B cell (primary cell): ENCODE results near the gene SHPK. TPM values are rescaled to one million over a fixed set of nuclear protein-coding genes. Genes with fewer than 3 reads are reported as not detected.

Source experiments
- ATAC-seq: fragments of 200-7000 bp; cut with Tn5 transposase; one replicate; pipeline ENCODE4 v1.10.0; 2021; ENCODE audit warnings: low read depth, mild to moderate bottlenecking, moderate number of reproducible peaks, moderate library complexity
- CTCF ChIA-PET: fragments of 350-600 bp; sonication (Branson Sonifier 250); formaldehyde crosslinking; loops from one replicate; lab custom pipeline; 2021; ENCODE audit warnings: antibody characterized with exemption, inconsistent platforms; lab: Charles Lee
- POLR2A ChIA-PET: fragments of 350-600 bp; sonication (Branson Sonifier 250); formaldehyde crosslinking; loops from one replicate; lab custom pipeline; 2021; ENCODE audit warnings: antibody characterized with exemption; lab: Charles Lee
- DNase-seq: peaks from one replicate; pipeline ENCODE4 v3.0.0; 2013
- H2AFZ ChIP-seq: 2 replicates; pipeline ENCODE4 v1.6.1; 2012; ENCODE audit warnings: mild to moderate bottlenecking, low read depth, low read length; ENCODE audit not compliant: insufficient read depth, poor library complexity, severe bottlenecking
- H3K27ac ChIP-seq, 2 donors: 1 replicate in 1 of 2; 2 replicates in 1 of 2; pipeline ENCODE4 v1.5.1; 2012 to 2013; ENCODE audit warnings: low read length in 2 of 2, mild to moderate bottlenecking in 2 of 2, moderate library complexity in 1 of 2
- H3K27me3 ChIP-seq, 4 experiments: fragments of 200-600 bp in 1 of 4; sonication (generic) in 1 of 4; replicated peaks in 1 of 4; 1 replicate in 2 of 4; 2 replicates in 2 of 4; pipeline versions ENCODE4 v1.6.1 to v1.7.0; 2013 to 2016; ENCODE audit warnings: low read length in 3 of 4, mild to moderate bottlenecking in 2 of 4, mixed read lengths in 1 of 4, moderate library complexity in 1 of 4; ENCODE audit not compliant: insufficient read depth in 4 of 4, control insufficient read depth in 3 of 4; ENCODE audit errors: control extremely low read depth in 1 of 4
- H3K36me3 ChIP-seq, 2 experiments: replicated peaks in 1 of 2; 1 replicate in 1 of 2; 2 replicates in 1 of 2; pipeline versions ENCODE4 v1.6.1 to v1.7.1; 2013; ENCODE audit warnings: low read length in 1 of 2; ENCODE audit not compliant: insufficient read depth in 2 of 2, control insufficient read depth in 1 of 2; ENCODE audit errors: control extremely low read depth in 1 of 2, extremely low read depth in 1 of 2
- H3K4me1 ChIP-seq, 2 donors: fragments of 200-600 bp in 1 of 2; sonication (generic) in 1 of 2; 1 replicate in 1 of 2; 2 replicates in 1 of 2; pipeline versions ENCODE4 v1.5.1 to v1.6.1; 2013 to 2017; ENCODE audit warnings: low read length in 2 of 2; ENCODE audit not compliant: control insufficient read depth in 2 of 2, insufficient read depth in 2 of 2
- H3K4me2 ChIP-seq: replicated peaks from 2 replicates; pipeline ENCODE3; 2012; ENCODE audit warnings: mild to moderate bottlenecking, low read depth, low read length; ENCODE audit not compliant: poor library complexity, severe bottlenecking
- H3K4me3 ChIP-seq, 5 experiments: fragments of 200-600 bp in 1 of 5; sonication (generic) in 1 of 5; 1 replicate in 3 of 5; 2 replicates in 2 of 5; pipeline versions ENCODE4 v1.5.1 to v1.7.0; 2011 to 2016; ENCODE audit warnings: low read length in 4 of 5, mild to moderate bottlenecking in 4 of 5, low read depth in 2 of 5, control low read depth in 1 of 5, moderate library complexity in 1 of 5; ENCODE audit not compliant: insufficient read depth in 1 of 5; ENCODE audit errors: control extremely low read depth in 1 of 5, extremely low read depth in 1 of 5
- H3K79me2 ChIP-seq: fragments of 200-600 bp; sonication (generic); one replicate; pipeline ENCODE4 v1.6.0; 2016; ENCODE audit warnings: low read length; ENCODE audit not compliant: control insufficient read depth, insufficient read depth
- H3K9ac ChIP-seq: fragments of 200-600 bp; sonication (generic); 2 replicates; pipeline ENCODE4 v1.6.1; 2017; ENCODE audit warnings: mild to moderate bottlenecking, low read length, moderate library complexity
- H3K9me3 ChIP-seq, 3 donors: one replicate each; pipeline versions ENCODE4 v1.6.1 to v1.7.1; 2013; ENCODE audit warnings: low read length in 2 of 3; ENCODE audit not compliant: control insufficient read depth in 2 of 3, insufficient read depth in 1 of 3; ENCODE audit errors: control extremely low read depth in 1 of 3
- H4K20me1 ChIP-seq: 2 replicates; pipeline ENCODE4 v1.6.0; 2012; ENCODE audit warnings: mild to moderate bottlenecking, low read length; ENCODE audit not compliant: insufficient read depth, control insufficient read depth, poor library complexity, severe bottlenecking
- H3K27ac Mint-ChIP-seq: one replicate; pipeline ENCODE4 v1.8.0; 2021; ENCODE audit warnings: mixed read lengths
- H3K27me3 Mint-ChIP-seq: one replicate; pipeline ENCODE4 v1.8.0; 2021; ENCODE audit warnings: mixed read lengths
- H3K4me1 Mint-ChIP-seq: one replicate; pipeline ENCODE4 v1.8.0; 2021; ENCODE audit warnings: mixed read lengths
- H3K4me3 Mint-ChIP-seq: one replicate; pipeline ENCODE4 v1.8.0; 2021; ENCODE audit warnings: mixed read lengths
- H3K9me3 Mint-ChIP-seq: one replicate; pipeline ENCODE4 v1.8.0; 2022; ENCODE audit warnings: mixed read lengths; ENCODE audit not compliant: insufficient read depth
- EZH2 ChIP-seq: IDR thresholded peaks from 2 replicates; pipeline ENCODE4 v1.6.1; 2012; ENCODE audit warnings: borderline replicate concordance, low read depth, mild to moderate bottlenecking, moderate library complexity, low read length; ENCODE audit not compliant: insufficient read depth, poor library complexity, severe bottlenecking
- WGBS: methylation state at CpG from one replicate; pipeline ENCODE4 v1.1.5; 2013; ENCODE audit warnings: missing lambda C conversion rate; ENCODE audit not compliant: insufficient coverage; 5-methylcytosine and 5-hydroxymethylcytosine counted together
- intact Hi-C: fragments of 100-400 bp; cut with micrococcal nuclease; formaldehyde crosslinking; loops from one replicate; pipeline ENCODE4 v1.10.0; 2022
- polyA plus RNA-seq: library from polyadenylated mRNA; depleted of rRNA; stranded (reverse); fragments of >200 nt; gene quantifications from 2 replicates; pipeline ENCODE4 v1.2.3, GENCODE V29; 2012
- total RNA-seq, 2 donors: library from RNA; stranded (reverse); fragments of 120-200 nt in 1 of 2; gene quantifications; 1 replicate in 1 of 2; 2 replicates in 1 of 2; pipeline versions ENCODE4 v1.2.3 to v1.2.4, GENCODE V29; 2013 to 2022
- TF ChIP-seq, protein P1 (sequence below): fragments of 200-600 bp; IDR thresholded peaks from one replicate; pipeline ENCODE4 v1.8.0; 2022; ENCODE audit warnings: antibody characterized with exemption, mild to moderate bottlenecking

SHPK gene
- total and polyA plus RNA-seq, 2 donors (not counting 1 experiment from before 2014, with no cell fraction given): 5.9 to 16.1 TPM

DNA sequence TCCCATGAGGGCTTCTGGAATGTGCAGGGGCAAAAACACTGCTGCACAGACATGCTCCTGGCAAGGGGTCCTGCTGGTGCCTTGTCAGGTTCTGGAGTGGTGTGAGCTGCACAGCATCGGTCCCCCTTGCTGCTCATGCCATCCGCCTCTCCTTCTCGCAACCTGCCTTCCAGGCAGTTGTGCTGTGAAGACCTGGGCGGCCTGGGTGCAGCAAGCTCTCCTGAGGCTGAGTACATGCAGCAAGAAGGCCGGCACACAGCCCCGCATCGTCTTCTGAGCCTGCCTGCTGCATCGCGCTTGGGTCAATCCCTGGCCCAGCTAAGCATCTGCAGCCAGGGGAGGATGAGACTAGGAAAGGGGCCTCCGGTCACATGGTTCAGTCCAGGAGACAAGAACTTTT, 26.4 kb downstream of the SHPK start:
- intact Hi-C loops: no loop called here
- Histone ChIP-seq H3K4me1 (no peaks in the 10 kb centered on the region), H3K27ac (no peak overlapping the region), H3K36me3 (peaks cover 3 to 19% of the 10 kb centered on the region in 2 experiments), H4K20me1 (no peaks in the 10 kb centered on the region), H3K27me3 (no peaks in the 10 kb centered on the region), H3K9me3 (no peaks in the 10 kb centered on the region), H3K79me2 (no peaks in the 10 kb centered on the region), H2AFZ (no peak overlapping the region), H3K4me2 (no peak overlapping the region), H3K4me3 (no peak overlapping the region), H3K9ac (no peak overlapping the region)
- ATAC-seq (no peak), DNase-seq (no peak)
- CTCF ChIA-PET: no interaction called here
- Mint-ChIP-seq H3K4me3 (no peak overlapping the region), H3K4me1 (no peaks in the 10 kb centered on the region), H3K27ac (no peak overlapping the region), H3K9me3 (no peaks in the 10 kb centered on the region), H3K27me3 (no peaks in the 10 kb centered on the region)
- TF ChIP-seq EZH2: no peak
- TF ChIP-seq, protein P1, sequence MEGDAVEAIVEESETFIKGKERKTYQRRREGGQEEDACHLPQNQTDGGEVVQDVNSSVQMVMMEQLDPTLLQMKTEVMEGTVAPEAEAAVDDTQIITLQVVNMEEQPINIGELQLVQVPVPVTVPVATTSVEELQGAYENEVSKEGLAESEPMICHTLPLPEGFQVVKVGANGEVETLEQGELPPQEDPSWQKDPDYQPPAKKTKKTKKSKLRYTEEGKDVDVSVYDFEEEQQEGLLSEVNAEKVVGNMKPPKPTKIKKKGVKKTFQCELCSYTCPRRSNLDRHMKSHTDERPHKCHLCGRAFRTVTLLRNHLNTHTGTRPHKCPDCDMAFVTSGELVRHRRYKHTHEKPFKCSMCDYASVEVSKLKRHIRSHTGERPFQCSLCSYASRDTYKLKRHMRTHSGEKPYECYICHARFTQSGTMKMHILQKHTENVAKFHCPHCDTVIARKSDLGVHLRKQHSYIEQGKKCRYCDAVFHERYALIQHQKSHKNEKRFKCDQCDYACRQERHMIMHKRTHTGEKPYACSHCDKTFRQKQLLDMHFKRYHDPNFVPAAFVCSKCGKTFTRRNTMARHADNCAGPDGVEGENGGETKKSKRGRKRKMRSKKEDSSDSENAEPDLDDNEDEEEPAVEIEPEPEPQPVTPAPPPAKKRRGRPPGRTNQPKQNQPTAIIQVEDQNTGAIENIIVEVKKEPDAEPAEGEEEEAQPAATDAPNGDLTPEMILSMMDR: no peak
- POLR2A ChIA-PET: no interaction called here
- WGBS: 94% methylated on average over 10 of the region's 10 CpGs

DNA sequence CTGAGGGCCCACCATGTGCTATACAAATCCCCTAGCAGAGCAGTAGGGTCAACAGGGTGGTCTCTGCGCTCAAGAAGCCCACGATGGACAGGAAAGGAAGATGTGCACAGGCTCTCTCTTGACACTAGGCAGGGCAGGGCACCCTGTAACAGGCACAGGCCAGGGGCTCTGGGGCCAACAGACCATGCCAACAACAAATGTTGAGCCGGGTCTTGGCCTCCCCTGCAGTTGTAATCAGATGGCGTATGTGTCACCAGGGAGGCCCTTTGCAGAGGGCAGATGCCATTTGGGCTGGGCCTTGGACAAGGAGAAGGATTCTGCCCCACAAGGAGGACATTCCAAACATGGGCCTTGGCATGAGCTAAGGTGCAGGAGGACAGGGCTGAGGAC, 32.2 kb downstream of the SHPK start:
- Histone ChIP-seq H3K79me2 (no peaks in the 10 kb centered on the region), H3K4me1 (no peaks in the 10 kb centered on the region), H2AFZ (no peak overlapping the region), H4K20me1 (no peaks in the 10 kb centered on the region), H3K9ac (no peak overlapping the region), H3K4me2 (no peak overlapping the region), H3K4me3 (no peak overlapping the region), H3K27me3 (no peaks in the 10 kb centered on the region), H3K36me3 (peaks cover 0 to 5% of the 10 kb centered on the region in 2 experiments), H3K27ac (no peak overlapping the region), H3K9me3 (no peaks in the 10 kb centered on the region)
- TF ChIP-seq, protein P1: no peak
- TF ChIP-seq EZH2: no peak
- ATAC-seq (no peak), DNase-seq (no peak)
- H3K9me3 Mint-ChIP-seq: no peaks in the 10 kb centered on the region
- peaks cover 2% of the 10 kb centered on the region for H3K4me1 Mint-ChIP-seq
- WGBS: 97% methylated on average over 4 of the region's 4 CpGs
- H3K27ac Mint-ChIP-seq: no peak overlapping the region
- CTCF ChIA-PET: interaction anchor here (1.1 to 4.1 kb wide), 6 partner anchors 32 to 241 kb away, joined by 3 to 31 read pairs (median 10); partner anchors contain the start of genes CTNS and SHPK
- POLR2A ChIA-PET: no interaction called here
- H3K4me3 Mint-ChIP-seq: no peak overlapping the region
- intact Hi-C loops: no loop called here
- no peaks in the 10 kb centered on the region for H3K27me3 Mint-ChIP-seq
